GM18526 (cell line): ENCODE results near the gene CLC.

Experiments used
- POLR2A ChIP-seq: IDR thresholded peaks from 3 replicates; pipeline ENCODE4 v1.6.1; 2011; ENCODE audit not compliant: insufficient read length; ENCODE audit errors: extremely low read depth

Gene CLC

DNA sequence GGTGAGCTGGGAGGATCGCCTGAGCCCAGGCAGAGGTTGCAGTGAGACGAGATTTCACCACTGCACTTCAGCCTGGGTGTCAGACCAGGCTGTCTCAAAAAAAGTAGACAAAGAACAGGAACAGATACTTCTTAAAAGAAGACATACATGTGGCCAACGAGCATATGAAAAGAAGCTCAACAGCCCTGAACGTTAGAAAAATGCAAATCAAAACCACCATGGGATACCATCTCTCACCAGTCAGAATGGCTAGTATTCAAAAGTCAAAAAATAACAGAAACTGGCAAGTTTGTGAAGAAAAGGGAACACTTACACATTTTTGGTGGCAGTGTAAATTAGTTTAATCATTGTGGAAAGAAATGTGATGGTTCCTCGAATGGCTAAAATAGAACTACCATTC, 36.5 kb downstream of the CLC start:
- no peak for TF ChIP-seq POLR2A

GRCh38 chr19:39698535-39698934, 39.3 kb downstream of the CLC start:
- no peak for TF ChIP-seq POLR2A

GRCh38 chr19:39696387-39696786, 41.4 kb downstream of the CLC start:
- no peak for TF ChIP-seq POLR2A

- no peak for TF ChIP-seq POLR2A
Measured at GRCh38 chr19:39695759-39696158, 42.1 kb downstream of the CLC start.

- no peak for TF ChIP-seq POLR2A
Measured at GRCh38 chr19:39692822-39693221, 45.0 kb downstream of the CLC start.

GRCh38 chr19:39692166-39692565, 45.7 kb downstream of the CLC start:
- TF ChIP-seq POLR2A: no peak

DNA sequence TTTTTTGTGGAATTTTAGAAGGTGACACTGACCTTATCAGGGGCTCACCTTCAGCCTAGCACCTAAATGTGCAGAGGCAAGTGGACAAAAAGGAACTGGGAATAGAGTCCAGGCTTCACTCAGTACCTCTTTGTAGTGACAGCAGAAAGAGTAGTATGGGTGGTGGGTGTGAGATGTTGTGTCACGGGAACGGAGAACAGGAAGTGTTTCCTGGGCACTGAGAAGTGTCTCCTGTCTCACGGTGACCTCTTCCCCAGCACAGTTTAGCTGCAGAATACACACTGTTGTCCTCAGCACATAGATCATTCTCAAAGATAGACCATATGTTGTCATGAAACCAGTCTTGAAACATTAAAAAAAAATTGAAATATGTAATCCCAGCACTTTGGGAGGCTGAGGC, 51.1 kb downstream of the CLC start:
- TF ChIP-seq POLR2A: no peak

DNA sequence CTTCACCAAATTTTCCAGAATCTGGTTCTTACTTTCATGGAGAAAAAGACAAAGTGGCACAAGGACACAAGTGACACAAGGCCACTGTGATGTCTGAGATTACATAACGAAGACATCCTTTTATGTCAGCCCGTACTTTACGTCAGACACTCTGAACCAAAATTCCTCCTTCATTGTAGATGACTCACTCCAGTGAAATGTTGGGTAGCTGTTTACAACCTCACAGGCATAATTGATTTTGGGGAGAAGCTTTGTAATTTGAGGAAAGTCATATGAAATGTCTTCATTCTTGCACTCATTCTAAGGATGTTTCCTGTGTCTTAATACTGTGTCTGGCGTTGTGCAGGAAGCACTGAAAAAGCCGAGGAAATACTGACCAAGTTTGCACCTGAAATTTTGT, 53.6 kb downstream of the CLC start:
- no peak for TF ChIP-seq POLR2A

DNA sequence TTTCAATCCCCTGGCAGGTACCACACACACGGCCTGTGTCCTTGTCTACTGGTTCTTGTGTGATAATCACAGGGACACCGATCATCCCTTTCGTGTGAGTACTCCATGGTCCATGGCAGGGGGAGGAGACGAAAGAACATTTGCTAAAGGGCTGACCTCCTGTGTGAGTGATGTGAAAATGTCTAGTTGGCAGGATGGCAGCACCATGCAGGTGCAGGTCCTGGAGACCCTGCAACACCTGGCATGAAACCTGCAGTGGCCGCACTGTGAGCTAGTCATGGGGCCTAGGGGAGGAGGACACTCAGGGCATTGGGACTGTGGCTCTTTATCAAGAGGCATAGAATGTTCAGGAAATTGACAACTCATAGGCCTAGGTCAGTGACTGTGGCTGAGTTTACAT, 56.4 kb downstream of the CLC start:
- TF ChIP-seq POLR2A: no peak
